GM19395 (cell line): Measurements from ENCODE around the gene ACO2.

Source experiments
- ATAC-seq: cut with Tn5 transposase; IDR thresholded peaks from one replicate; pipeline ENCODE4 v1.9.1; 2021; ENCODE audit warnings: mild to moderate bottlenecking, moderate library complexity; ENCODE audit not compliant: unreplicated experiment

Gene ACO2

GRCh38 chr22:41487037-41487935 is 18.4 kb downstream of the ACO2 start:
- ATAC-seq = no peak

- ATAC-seq = no peak
These were observed 19.2 kb downstream of the ACO2 start for GRCh38 chr22:41488076-41488475.

GRCh38 chr22:41488596-41489385 is 19.9 kb downstream of the ACO2 start:
- ATAC-seq = no peak

- ATAC-seq = no peak
These were observed 22.6 kb downstream of the ACO2 start for GRCh38 chr22:41491374-41492100.

GRCh38 chr22:41498303-41498835 is 29.5 kb downstream of the ACO2 start:
- ATAC-seq = no peak

GRCh38 chr22:41499624-41500280 is 30.8 kb downstream of the ACO2 start:
- ATAC-seq = no peak

GRCh38 chr22:41500303-41500702 is 31.4 kb downstream of the ACO2 start:
- no peak for ATAC-seq

GRCh38 chr22:41501209-41501608 is 32.3 kb downstream of the ACO2 start:
- ATAC-seq = no peak

- no peak for ATAC-seq
These were observed 35.5 kb downstream of the ACO2 start for GRCh38 chr22:41504397-41504796.

- ATAC-seq = no peak
These were observed 35.9 kb downstream of the ACO2 start for GRCh38 chr22:41504816-41505215.

- ATAC-seq = no peak
These were observed 36.7 kb downstream of the ACO2 start for GRCh38 chr22:41505511-41506220.

- no peak for ATAC-seq
These were observed 38.6 kb downstream of the ACO2 start for GRCh38 chr22:41507330-41508063.

GRCh38 chr22:41508770-41509170 is 39.9 kb downstream of the ACO2 start:
- no peak for ATAC-seq

GRCh38 chr22:41511521-41511968 is 42.6 kb downstream of the ACO2 start:
- ATAC-seq = no peak

GRCh38 chr22:41512421-41513194 is 43.7 kb downstream of the ACO2 start:
- ATAC-seq = no peak

- no peak for ATAC-seq
These were observed 44.5 kb downstream of the ACO2 start for GRCh38 chr22:41513391-41513790.

GRCh38 chr22:41516462-41516861 is 47.5 kb downstream of the ACO2 start:
- no peak for ATAC-seq
